GM12878 (cell line): ENCODE results near the gene RIC8B. TPM values are rescaled to one million over a fixed set of nuclear protein-coding genes. Genes with fewer than 3 reads are reported as not detected.
A peak's percentile ranks its signal among the peaks of the same experiment; 100 is the strongest.

Source experiments
- ATAC-seq: fragments of 200-7000 bp; cut with Tn5 transposase; 3 replicates; pipeline ENCODE4 v1.9.1; 2020; ENCODE audit warnings: mild to moderate bottlenecking, moderate library complexity
- Bru-seq: library from RNA; stranded (reverse); fragments of 400-500 nt; gene quantifications from one replicate; lab custom pipeline; 2021; lab: Mats Ljungman, UMichigan
- BruChase-seq, 2 experiments: library from RNA; stranded (reverse); fragments of 400-500 nt; gene quantifications; one replicate each; lab custom pipeline; 2021; lab: Mats Ljungman, UMichigan
- BruUV-seq: library from RNA; stranded (reverse); fragments of 400-500 nt; replicated peaks from 2 replicates; lab custom pipeline; 2021; lab: Mats Ljungman, UMichigan
- CTCF ChIA-PET: fragments of 300-600 bp; sonication (Branson Sonifier 250); formaldehyde crosslinking; extraction: SDS; loops from one replicate; lab custom pipeline; 2021; ENCODE audit warnings: inconsistent platforms; lab: Yijun Ruan, JAX
- POLR2A ChIA-PET: fragments of 350-600 bp; formaldehyde crosslinking; extraction: SDS; loops from one replicate; lab custom pipeline; 2021; ENCODE audit warnings: inconsistent platforms; lab: Charles Lee
- RAD21 ChIA-PET: fragments of 300-600 bp; sonication (Branson Sonifier 250); formaldehyde crosslinking; loops from one replicate; lab custom pipeline; 2023; ENCODE audit warnings: antibody characterized with exemption; ENCODE audit not compliant: unreplicated experiment; lab: Charles Lee
- SMC1A ChIA-PET: fragments of 300-600 bp; sonication (Branson Sonifier 250); formaldehyde crosslinking; loops from one replicate; lab custom pipeline; 2023; ENCODE audit not compliant: unreplicated experiment, uncharacterized antibody; lab: Charles Lee
- DNase-seq: peaks from one replicate; pipeline ENCODE4 v3.0.0-alpha.2; 2011; ENCODE audit warnings: low read depth, low spot score
- FAIRE-seq: peaks from 3 replicates; lab custom pipeline; 2011; peaks lifted over from hg19 to GRCh38; lab: Jason Lieb, UNC
- H2AFZ ChIP-seq: 2 replicates; pipeline ENCODE4 v1.6.0; 2011; ENCODE audit warnings: low read depth, low read length, control low read depth; ENCODE audit not compliant: control insufficient read depth
- H3K27ac ChIP-seq: 2 replicates; pipeline ENCODE4 v1.5.1; 2011; ENCODE audit warnings: control low read depth; ENCODE audit not compliant: control insufficient read depth, insufficient read depth
- H3K27me3 ChIP-seq, 2 experiments: replicated peaks in 1 of 2; 2 replicates each; pipeline versions ENCODE4 v1.6.0 to v1.6.1; 2011; ENCODE audit warnings: low read length in 1 of 2; ENCODE audit not compliant: control insufficient read depth in 2 of 2, insufficient read depth in 2 of 2
- H3K36me3 ChIP-seq, 2 experiments: 2 replicates each; pipeline ENCODE4 v1.5.1; 2011; ENCODE audit warnings: low read length in 1 of 2; ENCODE audit not compliant: control insufficient read depth in 2 of 2, insufficient read depth in 2 of 2
- H3K4me1 ChIP-seq: 2 replicates; pipeline ENCODE4 v1.6.1; 2011; ENCODE audit warnings: mild to moderate bottlenecking, low read length, moderate library complexity, mixed read lengths; ENCODE audit not compliant: control insufficient read depth, insufficient read depth
- H3K4me2 ChIP-seq: 2 replicates; pipeline ENCODE4 v1.6.0; 2011; ENCODE audit warnings: control low read depth; ENCODE audit not compliant: control insufficient read depth, insufficient read depth
- H3K4me3 ChIP-seq: fragments of 200-600 bp; sonication (generic); 2 replicates; pipeline ENCODE4 v1.5.1; 2016
- H3K79me2 ChIP-seq: 2 replicates; pipeline ENCODE4 v1.6.0; 2011; ENCODE audit warnings: low read length; ENCODE audit not compliant: control insufficient read depth, insufficient read depth
- H3K9ac ChIP-seq: 2 replicates; pipeline ENCODE4 v1.8.0; 2011; ENCODE audit warnings: low read length, control low read depth, mixed read lengths; ENCODE audit not compliant: control insufficient read depth, insufficient read depth
- H3K9me3 ChIP-seq: replicated peaks from 3 replicates; pipeline ENCODE4 v1.5.1; 2011; ENCODE audit warnings: mild to moderate bottlenecking, low read length; ENCODE audit not compliant: control insufficient read depth, insufficient read depth
- H4K20me1 ChIP-seq: 2 replicates; pipeline ENCODE4 v1.6.0; 2011; ENCODE audit not compliant: control insufficient read depth, insufficient read depth
- ATF7 ChIP-seq: fragments of 450-650 bp; IDR thresholded peaks from 2 replicates; pipeline ENCODE4 v1.6.1; 2016; ENCODE audit warnings: low read depth, mild to moderate bottlenecking
- EED ChIP-seq: sonication (generic); IDR thresholded peaks from 2 replicates; pipeline ENCODE4 v1.6.1; 2016; ENCODE audit warnings: antibody characterized with exemption, low read depth
- EZH2 ChIP-seq: IDR thresholded peaks from 2 replicates; pipeline ENCODE4 v1.6.1; 2012; ENCODE audit warnings: low read depth, mild to moderate bottlenecking, control low read depth, inconsistent platforms, low read length, borderline replicate concordance; ENCODE audit not compliant: control insufficient read depth
- FOS ChIP-seq: IDR thresholded peaks from 3 replicates; pipeline ENCODE4 v1.6.1; 2011; ENCODE audit warnings: borderline replicate concordance; ENCODE audit not compliant: insufficient read length; ENCODE audit errors: extremely low read depth
- IKZF1 ChIP-seq: fragments of 450-650 bp; conservative IDR thresholded peaks from 2 replicates; pipeline ENCODE4 v1.6.1; 2017; ENCODE audit warnings: antibody characterized with exemption, mild to moderate bottlenecking
- KLF5 ChIP-seq: fragments of 450-650 bp; IDR thresholded peaks from 2 replicates; pipeline ENCODE4 v1.6.1; 2014; ENCODE audit warnings: mild to moderate bottlenecking; ENCODE audit not compliant: partially characterized antibody
- NBN ChIP-seq: fragments of 450-650 bp; IDR thresholded peaks from 2 replicates; pipeline ENCODE4 v1.6.1; 2016
- POLR2AphosphoS2 ChIP-seq: IDR thresholded peaks from 2 replicates; pipeline ENCODE4 v1.6.1; 2011; ENCODE audit warnings: low read depth, mild to moderate bottlenecking, low read length, improper control_type of control experiment, moderate library complexity
- RCOR1 ChIP-seq: conservative IDR thresholded peaks from 2 replicates; pipeline ENCODE4 v1.6.1; 2012; ENCODE audit warnings: low read depth, low read length, improper control_type of control experiment
- SIN3A ChIP-seq: IDR thresholded peaks from 2 replicates; pipeline ENCODE4 v1.6.1; 2012; ENCODE audit warnings: low read depth, low read length, improper control_type of control experiment
- SPI1 ChIP-seq: IDR thresholded peaks from 2 replicates; pipeline ENCODE4 v1.6.1; 2011; ENCODE audit warnings: low read depth, mild to moderate bottlenecking, low read length, moderate library complexity, borderline replicate concordance; ENCODE audit not compliant: insufficient read depth
- SUZ12 ChIP-seq: fragments of 200-600 bp; sonication (generic); IDR thresholded peaks from one replicate; pipeline ENCODE4 v1.6.1; 2018; ENCODE audit warnings: antibody characterized with exemption, mild to moderate bottlenecking; ENCODE audit not compliant: unreplicated experiment
- YBX1 ChIP-seq: fragments of 450-650 bp; IDR thresholded peaks from 2 replicates; pipeline ENCODE4 v1.6.1; 2016; ENCODE audit warnings: antibody characterized with exemption
- ZNF217 ChIP-seq: fragments of 450-650 bp; IDR thresholded peaks from 2 replicates; pipeline ENCODE4 v1.6.1; 2017; ENCODE audit warnings: antibody characterized with exemption, mild to moderate bottlenecking
- WGBS: methylation state at CpG from one replicate; pipeline ENCODE4 v1.1.6; 2016; ENCODE audit warnings: low lambda C conversion rate; ENCODE audit not compliant: insufficient replicate concordance, insufficient coverage; ENCODE audit errors: missing lambda C conversion rate; 5-methylcytosine and 5-hydroxymethylcytosine counted together
- in situ Hi-C: fragments of 300-500 bp; cut with MboI; formaldehyde crosslinking; loops from 9 replicates; pipeline ENCODE4 v1.14.3; 2018; ENCODE audit warnings: mixed read lengths
- intact Hi-C: fragments of 100-400 bp; cut with micrococcal nuclease; formaldehyde crosslinking; loops from one replicate; pipeline ENCODE4 v1.14.2; 2022; ENCODE audit not compliant: unreplicated experiment
- long read RNA-seq, 2 experiments: library from polyadenylated mRNA; unstranded; transcript quantifications; one replicate each; pipeline ENCODE4 v2.0.0, GENCODE V29; 2019 to 2020
- polyA minus RNA-seq, 3 experiments: library from RNA; depleted of rRNA, polyadenylated mRNA; stranded (reverse); fragments of >200 nt; gene quantifications; 2 replicates each; pipeline ENCODE4 v1.2.3, GENCODE V29; 2011
- polyA plus RNA-seq, 11 experiments: library from polyadenylated mRNA; depleted of rRNA in 4 of 11; unstranded in 6 of 11; stranded (reverse) in 5 of 11; fragments of >200 nt; fragmentation: Nextera tagmentation in 4 of 11; fragmentation: Illumina TruSeq in 1 of 11; extraction: Ambion mirVana in 4 of 11; extraction: Trizol in 1 of 11; gene quantifications; 1 replicate in 1 of 11; 2 replicates in 10 of 11; pipeline versions ENCODE4 v1.2.1 to v1.2.3, GENCODE V29; 2011 to 2016; ENCODE audit warnings: inconsistent platforms in 2 of 11, missing spikeins in 2 of 11, low read depth in 1 of 11
- total RNA-seq, 4 experiments: library from RNA; depleted of rRNA in 3 of 4; stranded (reverse); fragments of >200 nt in 3 of 4; fragmentation: Illumina TruSeq in 1 of 4; extraction: Trizol in 1 of 4; gene quantifications; 2 replicates each; pipeline versions ENCODE4 v1.2.1 to v1.2.3, GENCODE V29; 2013 to 2021
- TF ChIP-seq, protein P1 (sequence below): IDR thresholded peaks from 2 replicates; pipeline ENCODE4 v1.6.1; 2012; ENCODE audit warnings: low read depth, low read length, improper control_type of control experiment

The RIC8B gene
- 35.1 and 36.6 TPM in 2 replicates for total RNA-seq (2013; cell fraction: nucleolus; rRNA removed)
- 6.1 and 8.0 TPM in 2 replicates for total RNA-seq (2014; rRNA removed)
- 7.3 and 9.0 TPM in 2 replicates for total RNA-seq (2014; rRNA removed; fragmentation: Illumina TruSeq; extraction: Trizol)
- 9.6 and 10.4 TPM in 2 replicates for total RNA-seq (2021)
- 2.9 TPM for polyA plus RNA-seq (2011; ENCODE audit: low read depth)
- polyA plus RNA-seq (2011; rRNA removed): 10.8 and 13.7 TPM in 2 replicates
- 4.7 and 5.1 TPM in 2 replicates for polyA plus RNA-seq (2011; cell fraction: cytosol; rRNA removed)
- 15.8 and 20.5 TPM in 2 replicates for polyA plus RNA-seq (2011; cell fraction: nucleus; rRNA removed)
- polyA plus RNA-seq (2012): 3.2 and 4.3 TPM in 2 replicates
- 7.0 and 8.6 TPM in 2 replicates for polyA plus RNA-seq (2014; fragmentation: Illumina TruSeq; extraction: Trizol)
- 1 to 10 TPM; 2.3 to 2.4 TPM for polyA plus RNA-seq (2014; fragmentation: Nextera tagmentation; extraction: Ambion mirVana)
- polyA plus RNA-seq (2014; rRNA removed): 3.9 and 6.2 TPM in 2 replicates
- polyA plus RNA-seq (2016; fragmentation: Nextera tagmentation; extraction: Ambion mirVana): 1 to 10 TPM; 5.9 to 6.3 TPM
- 30.5 and 36.3 TPM in 2 replicates for polyA minus RNA-seq (2011; rRNA and poly(A)+ RNA removed)
- 3.6 and 5.9 TPM in 2 replicates for polyA minus RNA-seq (2011; cell fraction: cytosol; rRNA and poly(A)+ RNA removed)
- polyA minus RNA-seq (2011; cell fraction: nucleus; rRNA and poly(A)+ RNA removed): 20.3 and 28.6 TPM in 2 replicates
- percentile 71 among the genes with signal in this experiment for Bru-seq, nascent RNA
- BruChase-seq, experiment 1, labeled RNA remaining after a 6-hour chase: percentile 61 among the genes with signal in this experiment
- percentile 65 among the genes with signal in this experiment for BruChase-seq, experiment 2, labeled RNA remaining after a 2-hour chase
- long read RNA-seq, experiment 1, partial matches to known transcripts: 1 of 3 reads
- long read RNA-seq, experiment 1, other reads (novel, unspliced or antisense): 1 of 3 reads
- long read RNA-seq, experiment 2, partial matches to known transcripts: 3 of 8 reads
- long read RNA-seq, experiment 2, other reads (novel, unspliced or antisense): 5 of 8 reads

DNA sequence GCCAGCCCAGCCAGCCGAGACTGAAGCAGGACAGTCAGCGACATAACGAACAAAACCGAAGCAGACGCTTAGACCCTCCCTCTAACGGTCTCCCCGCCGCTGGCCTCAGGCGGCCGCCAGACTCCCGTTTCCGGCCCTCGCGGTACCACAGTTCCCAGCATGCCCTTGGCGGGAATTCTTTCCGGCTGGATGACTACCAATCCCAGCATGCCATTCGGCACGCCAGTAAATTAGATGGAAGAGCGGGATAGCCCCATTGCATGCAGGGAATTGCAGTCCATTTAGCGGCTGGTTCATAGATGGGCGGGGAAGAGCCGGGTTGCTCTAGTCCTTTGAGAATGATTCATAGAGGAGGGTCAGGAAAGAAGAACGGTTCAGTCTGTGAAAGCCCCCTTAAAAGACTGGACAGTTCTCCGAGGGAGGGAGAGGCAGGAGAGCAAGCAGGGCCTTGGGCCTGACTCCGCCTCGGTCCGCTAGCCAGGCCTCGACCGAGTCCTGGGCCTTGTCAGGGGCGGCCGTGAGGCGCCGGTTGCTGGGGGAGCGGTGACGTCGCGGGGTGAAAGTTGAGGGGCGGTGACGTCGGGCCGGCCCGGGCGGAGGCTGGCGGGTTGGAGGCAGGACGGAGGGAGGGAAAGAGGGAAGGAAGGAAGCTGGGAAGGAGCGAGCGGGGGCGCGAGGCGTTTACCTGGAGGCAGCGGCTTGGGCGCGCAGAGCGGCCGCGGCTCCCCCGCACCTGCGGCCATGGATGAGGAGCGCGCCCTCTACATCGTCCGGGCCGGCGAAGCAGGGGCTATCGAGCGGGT is at the start of gene RIC8B:
RIC8B (plus strand) TSS at position 678 of the 803 bp plus-strand sequence; CDS start at position 742, 64 bp downstream.
- no peaks in the 10 kb centered on the region for H3K27me3 ChIP-seq
- H3K4me2 ChIP-seq: peak within 1 kb of the TSS; percentile 85
- in situ Hi-C loops (no loop called here), intact Hi-C loops (no loop called here)
- ChIA-PET POLR2A (interaction anchor here (1.1 to 1.5 kb wide), 2 partner anchors 14 to 16 kb away, joined by 3 read pairs; no protein-coding TSS in a partner anchor), SMC1A (interaction anchor here (1.4 to 2.6 kb wide), 3 partner anchors 11 to 27 kb away, joined by 3 to 9 read pairs (median 4); no protein-coding TSS in a partner anchor), RAD21 (no interaction called here), CTCF (interaction anchor here (1.5 kb wide), 1 partner anchor 23 kb away, joined by 3 read pairs; no protein-coding TSS in a partner anchor)
- ATAC-seq (peak; percentile 90), FAIRE-seq (peak; percentile 91), DNase-seq (peak; percentile 92)
- peak within 1 kb of the TSS; percentile 73 for H3K4me3 ChIP-seq
- no peaks in the 10 kb centered on the region for H3K9me3 ChIP-seq
- no peaks in the 10 kb centered on the region; a peak in 1 of 4 replicates for H3K36me3 ChIP-seq
- peak within 1 kb of the TSS; percentile 89 for H2AFZ ChIP-seq
- no peaks in the 10 kb centered on the region for H3K4me1 ChIP-seq
- H4K20me1 ChIP-seq: no peaks in the 10 kb centered on the region
- H3K27ac ChIP-seq: peak within 1 kb of the TSS; percentile 71
- H3K9ac ChIP-seq: peak within 1 kb of the TSS; percentile 76
- WGBS: under 1% methylated on average over 52 of the region's 66 CpGs
- BruUV-seq: TSS peak; percentile 57
- peaks cover 21% of the 10 kb centered on the region for H3K79me2 ChIP-seq
- TF ChIP-seq POLR2AphosphoS2: peak; percentile 33; the same call in 1 of the 2 replicates
- TF ChIP-seq SIN3A: peak; percentile 74; the same call in 1 of the 2 replicates
- TF ChIP-seq EZH2: no peak
- peak; percentile 61 for TF ChIP-seq ATF7
- TF ChIP-seq RCOR1: peak; percentile 93; the same call in 1 of the 2 replicates
- no peak for TF ChIP-seq YBX1
- no peak for TF ChIP-seq SUZ12
- 0 out of 2 replicates have a peak, but pooled peaks have one; percentile 2 for TF ChIP-seq SPI1
- no peak for TF ChIP-seq FOS
- peak; percentile 87; the same call in 1 of the 2 replicates for TF ChIP-seq NBN
- TF ChIP-seq, protein P1, sequence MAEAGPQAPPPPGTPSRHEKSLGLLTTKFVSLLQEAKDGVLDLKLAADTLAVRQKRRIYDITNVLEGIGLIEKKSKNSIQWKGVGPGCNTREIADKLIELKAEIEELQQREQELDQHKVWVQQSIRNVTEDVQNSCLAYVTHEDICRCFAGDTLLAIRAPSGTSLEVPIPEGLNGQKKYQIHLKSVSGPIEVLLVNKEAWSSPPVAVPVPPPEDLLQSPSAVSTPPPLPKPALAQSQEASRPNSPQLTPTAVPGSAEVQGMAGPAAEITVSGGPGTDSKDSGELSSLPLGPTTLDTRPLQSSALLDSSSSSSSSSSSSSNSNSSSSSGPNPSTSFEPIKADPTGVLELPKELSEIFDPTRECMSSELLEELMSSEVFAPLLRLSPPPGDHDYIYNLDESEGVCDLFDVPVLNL: peak; percentile 75
- no peak for TF ChIP-seq ZNF217
- TF ChIP-seq IKZF1: peak; percentile 100
- TF ChIP-seq KLF5: peak; percentile 54
- TF ChIP-seq EED: peak; percentile 97
